ENCODE measurements around the gene ENTPD8. TPM values are rescaled to one million over a fixed set of nuclear protein-coding genes. Genes with fewer than 3 reads are reported as not detected.

ENTPD8 gene
- total RNA-seq, 2 experiments from 2014 or later: not detected

- peaks cover 31% of the 10 kb centered on the region for H3K4me1 Mint-ChIP-seq (ENCODE audit: low read depth)
Measured at GRCh38 chr9:137445275-137445807, 4.2 kb upstream of the ENTPD8 start.

DNA sequence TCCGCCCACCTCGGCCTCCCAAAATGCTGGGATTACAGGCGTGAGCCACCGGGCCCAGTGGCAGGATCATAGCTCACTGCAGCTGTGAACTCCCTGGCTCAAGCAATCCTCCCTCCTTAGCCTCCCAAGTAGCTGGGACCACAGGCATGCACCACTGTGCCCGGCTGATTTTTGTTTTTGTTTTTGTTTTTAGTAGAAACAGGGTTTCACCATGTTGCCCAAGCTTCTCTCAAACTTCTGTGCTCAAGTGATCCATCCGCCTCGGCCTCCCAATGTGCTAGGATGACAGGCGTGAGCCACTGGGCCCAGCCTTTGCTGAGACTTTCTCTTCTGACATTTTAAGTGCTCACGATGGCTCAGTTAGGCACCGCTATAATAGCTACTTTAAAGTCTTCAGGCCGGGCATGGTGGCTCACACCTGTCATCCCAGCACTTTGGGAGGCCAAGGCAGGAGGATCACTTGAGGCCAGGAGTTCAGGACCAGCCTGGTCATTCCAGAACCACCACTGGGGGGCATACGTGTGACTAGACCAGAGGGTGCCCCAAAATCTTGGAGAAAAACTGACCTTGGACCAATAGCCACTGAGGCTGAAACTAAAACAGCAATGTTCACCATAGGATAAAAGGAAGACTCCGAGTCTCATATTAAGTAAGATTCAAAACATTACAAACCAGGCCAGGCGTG is 3.1 kb upstream of the ENTPD8 start:
- ChIA-PET POLR2A (interaction anchor here (0.9 to 1.5 kb wide), 2 partner anchors 21 to 57 kb away, joined by 3 to 5 read pairs; partner anchors contain the start of genes EXD3 and NOXA1), CTCF (interaction anchor here (0.8 to 2.0 kb wide), 2 partner anchors 15 to 208 kb away, joined by 3 to 4 read pairs; partner anchors contain the start of gene NSMF)
- ATAC-seq (ENCODE audit: poor library complexity) (no peak), DNase-seq (peak in 1 of 14 experiments; percentile 1)
- Histone ChIP-seq H3K27me3 (ENCODE audit: control insufficient read depth in 1 of 2, insufficient read depth in 2 of 2, low read length in 2 of 2) (peaks cover 0 to 2% of the 10 kb centered on the region in 2 experiments), H3K27ac (ENCODE audit: low read depth in 1 of 2, low read length in 2 of 2) (no peak overlapping the region), H3K9me3 (ENCODE audit: control insufficient read depth in 1 of 2, insufficient read depth in 1 of 2, low read length in 2 of 2) (no peaks in the 10 kb centered on the region), H3K4me1 (ENCODE audit: insufficient read depth, low read length) (peaks cover 24% of the 10 kb centered on the region), H3K4me3 (ENCODE audit: low read length) (no peak overlapping the region), H3K36me3 (ENCODE audit: insufficient read depth, low read length) (no peaks in the 10 kb centered on the region)
- Mint-ChIP-seq H3K27me3 (peaks cover 22% of the 10 kb centered on the region), H3K9me3 (no peaks in the 10 kb centered on the region), H3K4me1 (ENCODE audit: low read depth) (peaks cover 24% of the 10 kb centered on the region), H3K36me3 (ENCODE audit: low read depth) (no peaks in the 10 kb centered on the region), H3K27ac (no peak overlapping the region), H3K4me3 (no peak overlapping the region)
- TF ChIP-seq, protein P1, sequence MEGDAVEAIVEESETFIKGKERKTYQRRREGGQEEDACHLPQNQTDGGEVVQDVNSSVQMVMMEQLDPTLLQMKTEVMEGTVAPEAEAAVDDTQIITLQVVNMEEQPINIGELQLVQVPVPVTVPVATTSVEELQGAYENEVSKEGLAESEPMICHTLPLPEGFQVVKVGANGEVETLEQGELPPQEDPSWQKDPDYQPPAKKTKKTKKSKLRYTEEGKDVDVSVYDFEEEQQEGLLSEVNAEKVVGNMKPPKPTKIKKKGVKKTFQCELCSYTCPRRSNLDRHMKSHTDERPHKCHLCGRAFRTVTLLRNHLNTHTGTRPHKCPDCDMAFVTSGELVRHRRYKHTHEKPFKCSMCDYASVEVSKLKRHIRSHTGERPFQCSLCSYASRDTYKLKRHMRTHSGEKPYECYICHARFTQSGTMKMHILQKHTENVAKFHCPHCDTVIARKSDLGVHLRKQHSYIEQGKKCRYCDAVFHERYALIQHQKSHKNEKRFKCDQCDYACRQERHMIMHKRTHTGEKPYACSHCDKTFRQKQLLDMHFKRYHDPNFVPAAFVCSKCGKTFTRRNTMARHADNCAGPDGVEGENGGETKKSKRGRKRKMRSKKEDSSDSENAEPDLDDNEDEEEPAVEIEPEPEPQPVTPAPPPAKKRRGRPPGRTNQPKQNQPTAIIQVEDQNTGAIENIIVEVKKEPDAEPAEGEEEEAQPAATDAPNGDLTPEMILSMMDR (IDR thresholded peaks at IDR 0.05): no peak
- intact Hi-C loops (cut with DNase I, micrococcal nuclease): no loop called here

More at GRCh38 chr9:137445275-137445807, 4.2 kb upstream of the ENTPD8 start:
- no peaks in the 10 kb centered on the region for H3K9me3 Mint-ChIP-seq
- H3K9me3 ChIP-seq (ENCODE audit: control insufficient read depth in 1 of 2, insufficient read depth in 1 of 2, low read length in 2 of 2): peaks cover 0 to 4% of the 10 kb centered on the region in 2 experiments
- peaks cover 35% of the 10 kb centered on the region for H3K4me1 ChIP-seq (ENCODE audit: insufficient read depth, low read length)
- H3K4me3 ChIP-seq (ENCODE audit: low read length): no peak overlapping the region
- intact Hi-C loops (cut with DNase I, micrococcal nuclease): loop anchor here in 1 of 2 experiments (1.0 to 5.0 kb wide), 2 partner anchors 22 to 148 kb away; partner anchors contain the start of genes EXD3 and NOXA1
- TF ChIP-seq, protein P1 (IDR thresholded peaks at IDR 0.05): peak; percentile 79
- H3K36me3 ChIP-seq (ENCODE audit: insufficient read depth, low read length): no peaks in the 10 kb centered on the region
- peak overlapping the region; percentile 49 for H3K4me3 Mint-ChIP-seq
- no peak overlapping the region for H3K27ac ChIP-seq (ENCODE audit: low read depth in 1 of 2, low read length in 2 of 2)
- CTCF ChIA-PET: interaction anchor here (0.7 to 2.0 kb wide), 4 partner anchors 14 to 31 kb away, joined by 3 to 12 read pairs (median 4); partner anchors contain the start of genes EXD3, NOXA1 and NSMF
- POLR2A ChIA-PET: interaction anchor here (1.4 to 1.5 kb wide), 2 partner anchors 14 to 22 kb away, joined by 5 read pairs; partner anchors contain the start of genes EXD3, NOXA1 and NSMF
- H3K27me3 ChIP-seq (ENCODE audit: control insufficient read depth in 1 of 2, insufficient read depth in 2 of 2, low read length in 2 of 2): peaks cover 0 to 2% of the 10 kb centered on the region in 2 experiments
- H3K36me3 Mint-ChIP-seq (ENCODE audit: low read depth): no peaks in the 10 kb centered on the region
- ATAC-seq (ENCODE audit: poor library complexity) (peak; percentile 74), DNase-seq (peak; percentile 75 to 91 (median 84))
- H3K27ac Mint-ChIP-seq: peak overlapping the region; percentile 19
- peaks cover 17% of the 10 kb centered on the region for H3K27me3 Mint-ChIP-seq

DNA sequence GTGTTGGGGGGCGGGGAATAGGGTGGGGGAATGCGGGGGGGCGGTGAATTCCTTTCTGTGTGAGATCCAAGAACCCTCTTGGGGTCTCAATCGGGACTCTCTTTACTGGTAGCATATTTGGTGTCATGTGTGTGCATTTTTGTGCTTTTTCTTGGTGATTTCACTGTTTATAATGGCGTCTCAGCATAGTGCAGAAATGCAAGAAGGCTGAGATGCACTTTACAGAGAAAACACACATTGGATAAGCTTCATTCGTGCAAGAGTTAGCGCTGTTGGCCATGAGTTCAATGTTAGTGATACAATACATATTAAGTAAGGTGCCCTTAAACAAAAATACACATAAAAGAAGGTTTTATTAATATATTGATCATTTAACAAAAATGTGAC is 771 bp upstream of the ENTPD8 start:
- Histone ChIP-seq H3K27me3 (ENCODE audit: control insufficient read depth in 1 of 2, insufficient read depth in 2 of 2, low read length in 2 of 2) (peaks cover 0 to 2% of the 10 kb centered on the region in 2 experiments), H3K4me3 (ENCODE audit: low read length) (no peak overlapping the region), H3K4me1 (ENCODE audit: insufficient read depth, low read length) (peaks cover 22% of the 10 kb centered on the region), H3K27ac (ENCODE audit: low read depth in 1 of 2, low read length in 2 of 2) (no peak overlapping the region), H3K9me3 (ENCODE audit: control insufficient read depth in 1 of 2, insufficient read depth in 1 of 2, low read length in 2 of 2) (no peaks in the 10 kb centered on the region), H3K36me3 (ENCODE audit: insufficient read depth, low read length) (no peaks in the 10 kb centered on the region)
- no peak for ATAC-seq (ENCODE audit: poor library complexity)
- intact Hi-C loops (cut with DNase I, micrococcal nuclease): no loop called here
- Mint-ChIP-seq H3K4me3 (peak overlapping the region; percentile 36), H3K36me3 (ENCODE audit: low read depth) (no peaks in the 10 kb centered on the region), H3K9me3 (no peaks in the 10 kb centered on the region), H3K4me1 (ENCODE audit: low read depth) (peaks cover 17% of the 10 kb centered on the region), H3K27ac (no peak overlapping the region), H3K27me3 (peaks cover 22% of the 10 kb centered on the region)
- ChIA-PET CTCF (interaction anchor here (1.3 to 1.4 kb wide), 2 partner anchors 19 to 20 kb away, joined by 3 read pairs; partner anchors contain the start of gene EXD3), POLR2A (no interaction called here)
- TF ChIP-seq, protein P1 (IDR thresholded peaks at IDR 0.05): no peak
- DNase-seq: no peak

All from CD4-positive, alpha-beta T cell (primary cell).